Glomerular endothelial cell (primary cell): ENCODE measurements around the gene DAP. TPM values are rescaled to one million over a fixed set of nuclear protein-coding genes. Genes with fewer than 3 reads are reported as not detected.
A peak's percentile ranks its signal among the peaks of the same experiment; 100 is the strongest.
"Not testable (repeated sequence)": the region's sequence is repeated elsewhere in the genome, so short reads cannot be mapped to it uniquely, and the experiment has no call there.

Source experiments
- DNase-seq: peaks from one replicate; pipeline ENCODE4 v3.0.0-alpha.2; 2011; ENCODE audit warnings: low read depth, low spot score; ENCODE audit errors: extremely low read depth
- total RNA-seq: library from RNA; depleted of rRNA; stranded (reverse); fragments of >200 nt; gene quantifications from 2 replicates; pipeline ENCODE4 v1.2.3, GENCODE V29; 2015

DAP gene
- total RNA-seq, 1 donor from 2014 or later, result 118 TPM

DNA sequence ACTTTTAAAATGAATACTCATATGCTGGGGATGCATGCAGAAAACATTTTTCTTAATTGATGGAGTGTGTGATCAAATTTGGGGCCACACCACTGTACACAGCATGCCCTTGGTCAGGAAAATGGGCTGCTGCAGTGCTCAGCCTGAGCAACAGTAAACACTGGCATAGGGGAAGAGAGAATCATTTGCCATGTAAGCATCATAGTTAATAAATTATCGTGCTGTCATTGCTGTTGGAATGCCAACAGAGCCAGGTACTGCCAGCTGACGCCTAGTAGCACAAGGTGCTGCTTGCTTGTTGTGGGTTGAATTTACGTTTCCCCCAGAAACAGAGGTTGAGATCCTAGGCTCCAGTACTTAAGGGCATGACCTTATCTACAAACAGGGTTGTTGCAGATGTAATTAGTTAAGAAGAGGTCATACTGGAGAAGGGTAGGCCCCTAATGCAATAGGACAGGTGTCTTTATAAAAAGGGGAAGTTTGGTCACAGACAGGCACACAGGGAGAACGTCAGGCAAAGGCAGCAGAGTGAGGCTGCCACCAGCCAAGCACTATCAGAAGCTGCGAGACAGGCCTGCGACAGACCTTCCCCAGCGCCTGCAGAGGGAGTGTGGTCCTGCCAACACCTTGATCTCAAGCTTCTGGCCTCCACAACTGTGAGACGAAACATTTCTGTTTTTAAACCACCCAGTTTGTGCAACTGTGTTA is 25.3 kb downstream of the DAP start:
- no peak for DNase-seq

DNA sequence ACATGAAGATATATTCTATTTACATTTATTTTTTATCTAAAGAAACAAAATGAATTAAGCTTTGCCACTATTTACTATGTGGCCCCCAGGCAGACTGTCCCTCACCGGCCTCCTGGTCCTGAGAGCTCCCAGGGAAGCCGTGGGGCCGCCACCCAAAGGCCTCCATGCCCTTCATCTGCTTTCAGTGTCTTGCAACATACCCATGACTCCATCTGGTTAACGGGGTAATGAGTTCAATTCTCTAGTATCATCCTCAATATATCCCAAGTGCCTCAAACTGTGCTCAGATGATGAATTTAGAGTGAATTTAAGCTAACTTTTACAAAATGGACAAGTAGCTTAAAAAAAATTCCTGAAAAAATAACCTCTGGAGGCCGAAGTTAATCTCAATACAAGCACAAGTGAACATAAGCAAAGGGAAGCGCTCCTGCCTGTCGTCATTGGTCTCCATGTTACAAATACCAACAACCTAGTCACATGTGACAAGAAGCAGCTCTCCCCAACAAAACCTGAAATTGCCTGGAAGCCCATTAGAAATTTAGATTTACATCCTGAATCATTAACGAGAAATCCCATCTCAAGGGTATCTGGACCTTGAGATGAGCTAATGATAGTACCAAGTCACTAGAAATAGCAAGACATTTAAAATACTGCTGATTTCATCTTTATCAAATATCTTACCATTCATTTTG is 26.1 kb downstream of the DAP start:
- no peak for DNase-seq

DNA sequence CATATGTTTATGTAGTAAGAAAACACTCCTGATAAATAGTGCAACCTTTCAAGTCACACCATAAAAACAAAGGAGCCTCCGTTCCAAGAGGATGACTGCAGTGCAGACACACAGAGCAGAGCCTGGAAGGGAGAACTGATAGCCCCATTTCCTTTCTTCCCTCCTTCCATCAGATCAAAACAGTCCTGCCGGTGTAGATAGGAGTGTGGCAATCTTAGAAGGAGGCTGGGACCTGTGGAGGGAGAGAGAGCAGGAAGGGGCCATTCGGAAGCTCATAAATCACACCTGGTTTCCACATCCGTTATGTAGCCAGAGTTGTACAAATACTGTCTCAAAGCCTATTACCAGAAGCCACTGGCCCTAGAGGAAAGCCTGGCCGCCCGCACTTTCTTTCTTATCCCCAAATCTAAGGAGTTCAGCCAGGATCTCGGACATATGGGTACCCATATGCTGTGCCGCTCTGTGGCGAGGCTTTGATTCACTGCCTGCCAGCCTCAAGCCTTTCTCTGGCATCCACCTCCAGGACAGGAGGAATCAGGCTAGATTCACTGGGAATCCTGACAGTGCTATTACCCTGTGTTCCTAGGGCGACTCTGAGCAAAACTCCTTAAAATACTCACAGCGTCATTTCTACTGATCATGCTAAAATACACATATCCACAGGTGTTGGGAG is 26.9 kb downstream of the DAP start:
- no peak for DNase-seq

DNA sequence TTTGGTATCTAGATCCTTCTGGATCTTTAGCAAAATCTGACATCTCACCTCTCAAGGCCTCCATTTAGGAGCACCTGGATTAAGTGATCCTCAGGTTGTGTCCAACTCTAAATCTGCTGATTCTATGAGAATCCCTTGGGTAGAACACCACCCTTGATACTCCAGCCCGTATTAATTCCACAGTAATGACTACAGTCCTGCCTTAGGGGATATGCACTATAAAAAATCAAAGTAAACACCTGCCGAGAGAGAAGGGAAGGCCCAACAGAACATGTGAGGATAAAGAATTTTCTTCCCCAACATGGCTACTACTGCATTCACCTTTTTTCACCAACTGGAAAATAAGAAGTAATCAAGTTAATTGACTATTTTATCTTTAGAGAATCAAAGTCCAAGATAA is 27.6 kb downstream of the DAP start:
- no peak for DNase-seq

DNA sequence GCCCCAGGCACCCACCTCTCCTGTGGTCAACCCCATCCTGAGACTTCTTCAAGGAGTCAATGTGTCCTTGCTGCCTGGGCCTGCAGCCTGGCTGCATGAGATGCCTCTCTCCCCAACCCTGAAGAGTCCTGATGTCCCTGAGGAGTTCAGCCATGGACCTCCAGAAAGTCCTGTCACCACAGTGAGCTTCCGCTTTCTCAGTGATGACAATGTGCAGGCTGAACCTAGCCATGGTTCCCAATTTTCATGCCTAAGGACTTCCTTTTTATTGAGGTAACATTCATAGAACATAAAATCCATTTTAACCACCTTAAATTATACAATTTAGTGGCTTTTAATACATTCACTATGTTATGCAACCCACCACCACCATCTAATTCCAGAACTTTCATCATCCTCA is 29.1 kb downstream of the DAP start:
- DNase-seq, result no peak

DNA sequence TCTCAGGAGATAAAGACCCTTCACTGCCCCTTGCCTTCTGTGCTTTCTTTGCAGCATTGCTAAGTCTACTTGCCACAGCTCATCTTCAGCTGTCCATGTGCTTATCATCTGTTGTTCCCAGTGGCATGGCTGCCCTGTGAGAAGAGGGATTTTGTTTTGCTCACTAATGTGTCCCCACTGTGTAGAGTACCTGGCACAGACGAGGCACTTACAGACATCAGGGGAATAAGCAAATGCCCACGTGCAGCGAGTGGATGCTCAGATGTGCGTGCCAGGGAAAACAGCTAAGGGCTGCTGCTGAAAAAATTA is 31.0 kb downstream of the DAP start:
- DNase-seq, result no peak

DNA sequence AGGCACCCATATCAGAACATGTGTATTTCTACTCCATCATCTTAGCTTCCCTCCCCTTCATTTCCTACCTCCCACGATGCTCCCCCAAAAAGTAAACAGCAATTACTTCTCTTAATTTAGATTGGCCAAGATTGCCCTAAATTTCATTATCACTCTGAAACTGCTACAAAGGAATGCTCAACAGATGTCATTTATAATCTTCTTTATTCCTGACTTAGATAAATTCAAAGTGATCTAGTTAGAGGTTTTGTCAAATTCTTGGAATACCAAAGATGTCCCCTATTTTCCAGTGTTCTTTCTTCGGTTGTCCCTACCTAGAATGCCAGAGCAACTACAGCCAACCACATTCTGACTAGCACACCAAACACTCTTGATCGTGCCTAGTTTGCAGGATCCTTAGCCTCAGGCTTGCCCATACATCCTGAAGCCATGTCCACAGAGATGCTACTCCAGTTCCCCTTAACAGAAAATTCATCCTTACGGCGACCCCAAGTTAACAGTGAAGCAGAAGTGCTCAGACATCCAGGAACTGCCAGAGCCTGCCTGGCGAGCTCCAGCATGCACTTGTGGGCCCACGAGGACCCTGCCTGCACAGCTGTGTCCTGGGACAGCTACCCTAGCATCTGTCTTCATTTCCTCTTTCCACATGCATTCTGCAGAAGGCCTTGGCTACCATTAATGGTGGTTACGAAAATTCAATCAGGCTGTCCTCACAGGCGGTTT is 31.6 kb downstream of the DAP start:
- DNase-seq, result no peak

DNA sequence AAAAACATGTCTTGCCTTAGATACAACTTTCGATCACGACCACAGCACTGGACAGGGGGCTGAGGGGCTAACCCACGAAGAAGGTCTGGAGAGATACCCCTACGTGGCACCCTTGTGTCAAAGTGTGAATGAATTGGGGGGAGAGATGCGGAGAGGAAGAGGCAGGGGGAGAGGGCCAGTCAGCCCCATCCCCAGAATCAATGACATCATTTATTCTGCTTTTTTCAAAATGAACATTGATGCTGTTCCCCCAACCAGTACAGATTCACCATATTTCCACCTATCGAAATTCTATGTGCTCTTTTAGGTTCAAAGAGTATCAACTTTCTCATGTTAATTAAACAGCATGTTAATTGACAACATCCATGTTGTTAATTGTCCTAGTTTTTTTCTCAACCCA is 32.4 kb downstream of the DAP start:
- no peak for DNase-seq

DNA sequence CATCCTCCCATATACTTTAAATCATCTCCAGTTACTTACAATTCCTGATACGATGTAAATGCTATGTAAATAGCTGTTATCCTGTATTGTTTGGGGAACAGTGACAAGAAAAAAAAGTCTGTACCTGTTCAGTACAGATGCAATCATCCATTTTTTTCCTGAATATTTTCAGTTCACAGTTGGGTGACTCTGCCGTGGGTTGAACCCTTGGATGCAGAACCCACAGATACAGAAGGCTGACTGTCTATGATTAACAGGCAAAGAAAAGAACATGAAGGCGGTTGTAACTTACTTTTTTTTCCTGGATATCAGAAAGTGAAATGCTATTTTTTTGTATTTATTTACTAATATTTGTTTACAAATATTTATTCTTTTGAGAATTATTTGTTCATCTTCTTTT is 33.2 kb downstream of the DAP start:
- DNase-seq, result no peak

DNA sequence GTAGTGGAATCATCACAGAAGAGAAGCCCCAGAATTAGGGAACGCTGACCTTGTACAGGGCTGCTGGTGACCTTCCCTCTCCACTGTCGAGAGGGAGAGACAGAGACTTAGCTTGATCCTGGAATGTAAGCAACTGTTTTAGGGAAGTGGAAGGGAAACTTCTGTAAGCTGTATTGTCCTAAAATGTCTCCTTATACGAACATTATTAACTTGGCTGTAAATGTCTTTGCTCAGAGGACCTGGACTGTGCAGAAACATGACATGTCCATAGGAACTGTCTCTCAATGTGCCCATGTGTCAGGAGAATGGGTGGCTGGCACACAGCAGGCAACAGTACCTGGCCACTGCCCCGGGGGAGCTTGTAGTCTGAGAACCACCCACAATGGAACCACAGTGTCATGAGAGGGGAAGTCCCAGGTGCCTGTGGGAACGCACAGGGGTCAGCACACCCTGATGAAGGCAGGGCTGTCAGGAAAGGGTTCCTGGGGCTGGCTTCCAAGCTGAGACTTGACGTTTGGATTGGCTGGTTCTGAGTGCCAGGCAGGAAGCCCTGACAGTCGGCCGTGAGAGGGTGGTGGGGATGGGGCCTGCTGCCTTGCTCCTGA is 34.0 kb downstream of the DAP start:
- no peak for DNase-seq

DNA sequence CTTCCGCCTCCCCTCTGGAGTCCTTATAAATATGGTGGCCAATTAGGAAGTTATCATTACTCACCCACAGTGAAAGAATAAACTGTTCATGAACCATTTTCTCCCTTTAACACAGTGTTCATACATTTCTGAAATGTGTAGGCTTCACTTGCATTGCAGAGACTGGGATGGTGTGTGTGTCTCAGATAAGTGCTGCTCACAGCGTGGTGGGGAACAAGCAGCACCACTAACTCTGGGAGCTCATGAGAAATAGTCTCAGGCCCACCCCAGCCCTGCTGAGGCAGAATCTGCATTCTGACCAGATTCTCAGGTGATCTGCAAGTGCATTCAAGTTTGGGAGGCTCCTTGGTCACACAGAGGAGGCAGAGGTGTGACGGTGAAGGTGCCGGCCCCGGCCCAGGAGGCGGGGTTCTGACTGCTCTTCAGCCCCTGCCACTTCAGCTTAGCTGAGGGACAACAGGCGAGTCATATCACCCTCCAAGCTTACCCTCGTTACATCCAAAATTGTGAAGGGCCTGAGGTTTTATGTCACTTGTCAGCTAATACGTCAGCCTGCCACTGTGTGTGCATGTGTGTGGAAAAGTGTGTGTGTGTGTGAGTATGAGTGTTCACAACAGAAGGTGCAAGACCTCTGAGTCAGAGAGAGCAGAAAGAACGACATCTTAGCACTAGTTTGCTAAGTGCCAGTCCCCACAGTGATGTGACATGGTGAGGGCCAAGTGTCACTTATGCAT is 34.7 kb downstream of the DAP start:
- DNase-seq, result no peak

DNA sequence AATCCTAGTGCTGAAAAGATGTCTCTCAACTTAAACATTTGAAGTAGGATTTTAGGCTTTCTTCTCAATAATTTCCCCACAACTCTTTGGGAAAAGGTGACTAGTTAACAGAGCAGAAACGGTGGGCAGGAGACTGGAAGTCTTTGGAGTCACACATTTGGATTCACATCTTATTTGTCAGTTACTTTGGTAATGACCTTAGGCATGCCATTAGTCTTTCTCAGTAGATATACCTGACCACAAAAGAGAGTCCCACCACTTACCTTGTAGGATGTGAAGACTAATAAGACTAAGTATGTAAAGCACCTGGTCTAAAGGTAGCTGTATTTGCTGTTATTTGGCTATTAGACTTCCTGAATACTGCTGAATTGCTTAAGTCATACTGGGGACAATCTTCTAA is 35.4 kb downstream of the DAP start:
- DNase-seq, result no peak

DNA sequence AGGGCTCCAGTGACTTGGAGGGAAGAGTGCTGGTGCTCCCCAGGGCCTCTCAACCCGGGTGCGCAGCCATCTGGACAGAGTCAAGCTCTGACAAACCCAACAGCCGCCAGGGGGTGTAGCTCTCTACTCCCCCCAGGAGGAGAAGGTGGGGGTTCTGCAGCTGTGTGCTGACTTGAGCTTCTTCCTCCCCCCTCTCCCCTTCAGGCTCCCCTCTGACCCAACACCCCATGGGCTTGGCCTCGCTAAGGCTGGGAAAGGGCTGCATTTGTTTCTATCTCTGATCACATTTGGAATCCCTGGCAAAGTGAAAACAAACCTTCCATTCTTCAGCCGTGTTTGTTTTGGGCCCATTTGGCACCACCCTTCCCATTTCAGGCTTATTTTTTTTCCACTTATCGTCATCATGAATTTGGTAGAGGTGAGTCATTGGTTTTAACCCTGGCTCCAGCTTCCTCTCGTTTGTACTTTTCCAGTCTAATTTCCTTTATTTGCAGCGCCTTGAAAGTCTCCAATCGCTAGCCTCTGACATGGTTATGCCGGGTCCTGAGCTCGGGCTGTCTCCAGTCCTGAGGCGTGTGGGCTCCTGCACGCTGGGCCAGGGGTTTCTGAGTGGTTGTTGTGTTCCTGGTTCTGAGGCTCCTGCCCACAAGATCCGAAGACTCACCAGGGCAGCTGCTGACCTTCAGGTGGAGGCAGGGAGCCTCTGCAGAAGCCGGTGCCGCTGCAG is 36.1 kb downstream of the DAP start:
- DNase-seq, result peak; percentile 89

DNA sequence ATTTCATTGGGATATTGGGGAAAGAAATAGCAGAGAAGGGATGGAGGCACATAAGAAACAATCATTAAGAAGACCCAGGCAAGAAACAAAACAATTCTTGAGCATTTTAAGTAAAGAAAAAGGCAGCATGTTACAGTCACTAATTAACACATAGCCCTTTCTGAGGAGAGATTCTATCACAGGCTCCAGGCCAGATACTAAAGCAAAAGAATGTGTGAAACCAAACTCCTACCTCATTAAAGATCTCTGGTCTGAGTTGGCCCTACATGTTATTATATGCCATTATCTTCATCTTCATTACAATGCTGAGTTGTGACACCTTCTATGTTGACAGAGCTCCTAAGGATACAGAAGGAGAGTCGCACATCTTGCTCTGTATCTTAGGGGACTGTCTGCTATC is 37.5 kb downstream of the DAP start:
- DNase-seq, result no peak

DNA sequence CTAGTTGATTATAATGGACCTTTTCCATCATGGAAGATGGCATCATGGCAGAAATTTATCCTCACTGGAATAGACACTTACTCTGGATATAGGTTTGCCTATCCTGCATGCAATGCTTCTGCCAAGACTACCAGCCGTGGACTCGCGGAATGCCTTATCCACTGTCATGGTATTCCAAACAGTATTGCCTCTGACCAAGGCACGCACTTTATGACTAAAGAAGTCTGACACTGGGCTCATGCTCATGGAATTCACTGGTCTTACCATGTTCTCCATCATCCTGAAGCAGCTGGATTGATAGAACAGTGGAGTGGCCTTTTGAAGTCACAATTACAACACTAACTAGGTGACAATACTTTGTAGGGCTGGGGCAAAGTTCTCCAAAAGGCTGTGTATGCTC is 40.3 kb downstream of the DAP start:
- DNase-seq, result not testable (repeated sequence)

DNA sequence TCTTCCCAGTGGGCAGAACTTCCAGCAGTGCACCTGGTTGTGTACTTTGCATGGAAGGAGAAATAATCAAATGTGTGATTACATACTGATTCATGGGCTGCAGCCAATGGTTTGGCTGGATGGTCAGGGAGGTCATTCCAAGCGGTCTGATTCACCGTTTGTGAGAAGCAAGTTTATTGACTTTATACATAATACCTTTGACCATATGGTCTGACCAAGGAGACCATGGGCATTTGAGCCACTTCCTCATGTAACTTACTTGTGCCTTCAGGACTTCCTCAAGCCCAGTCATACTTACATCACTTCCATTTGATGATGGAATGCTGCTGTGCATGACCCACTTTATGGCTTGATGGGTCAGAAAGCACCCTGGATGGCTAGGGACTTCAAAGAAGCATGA is 41.1 kb downstream of the DAP start:
- peak; percentile 69 for DNase-seq

DNA sequence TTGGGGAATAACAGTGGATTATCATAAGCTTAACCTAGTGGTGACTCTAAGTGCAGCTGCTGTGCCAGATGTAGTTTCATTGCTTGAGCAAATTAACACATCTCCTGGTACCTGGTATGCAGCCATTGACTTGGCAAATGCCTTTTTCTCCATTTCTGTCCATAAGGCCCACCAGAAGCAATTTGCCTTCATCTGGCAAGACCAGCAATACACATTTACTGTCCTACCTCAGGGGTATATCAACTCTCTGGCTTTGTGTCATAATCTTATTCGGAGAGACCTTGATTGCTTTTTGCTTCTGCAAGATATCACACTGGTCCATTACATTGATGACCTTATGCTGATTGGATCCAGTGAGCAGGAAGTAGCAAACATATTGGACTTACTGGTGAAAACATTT is 42.4 kb downstream of the DAP start:
- DNase-seq, result not testable (repeated sequence)

DNA sequence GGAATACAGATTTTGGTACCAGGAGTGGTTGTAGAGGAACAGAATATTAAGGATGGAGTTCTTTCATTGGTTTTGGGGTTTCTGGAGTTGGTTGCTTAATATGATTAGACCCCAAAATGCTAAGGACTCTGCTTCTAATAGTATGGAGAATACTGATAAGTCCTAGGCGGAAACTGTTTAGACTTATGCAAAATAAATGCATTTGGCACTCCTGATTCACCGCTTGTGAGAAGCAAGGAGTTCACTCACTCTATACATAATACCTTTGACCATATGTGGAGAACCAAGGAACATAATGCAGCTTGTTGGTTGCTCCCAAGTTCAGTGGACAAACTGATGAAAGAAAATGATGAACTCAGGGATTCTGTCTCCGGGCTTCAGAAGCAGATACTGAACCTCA is 44.2 kb downstream of the DAP start:
- DNase-seq, result not testable (repeated sequence)

DNA sequence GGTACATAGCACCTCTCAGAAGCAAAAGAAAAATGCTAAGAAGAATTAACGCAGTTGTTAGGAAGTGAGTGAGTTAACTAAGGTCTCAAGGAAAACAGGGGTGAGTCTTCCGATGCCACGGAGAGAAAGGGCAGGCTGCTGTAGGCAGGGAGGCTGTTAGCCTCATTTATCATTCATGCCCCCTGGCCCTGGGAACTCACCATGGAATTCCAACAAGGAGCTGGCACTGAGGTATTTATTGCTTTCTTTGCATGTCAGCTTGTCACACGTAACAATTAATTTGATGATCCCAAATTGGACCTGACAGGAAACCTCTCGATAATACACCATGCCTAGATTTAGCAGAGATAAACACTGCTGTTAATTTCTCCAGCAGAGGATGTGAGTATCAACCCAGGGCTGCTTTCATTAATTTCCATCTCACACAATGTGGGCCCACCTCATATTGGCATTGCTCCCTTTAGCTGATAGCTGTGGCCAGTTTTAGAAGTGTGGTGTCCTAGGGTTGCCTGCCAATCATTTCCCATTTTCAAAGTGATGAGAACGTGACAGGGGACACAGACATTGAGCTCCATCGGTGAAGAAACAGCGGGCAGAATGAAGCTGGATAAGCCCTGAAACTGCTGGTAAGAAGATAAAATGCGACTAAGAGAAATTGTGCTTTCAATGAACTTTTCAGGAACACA is 45.3 kb downstream of the DAP start:
- DNase-seq, result no peak
